Measurements from ENCODE around the gene SUSD5. TPM values are rescaled to one million over a fixed set of nuclear protein-coding genes. Genes with fewer than 3 reads are reported as not detected.
A peak's percentile ranks its signal among the peaks of the same experiment; 100 is the strongest.
"Not testable (repeated sequence)": the region's sequence is repeated elsewhere in the genome, so short reads cannot be mapped to it uniquely, and the experiment has no call there.

SUSD5 gene
- total RNA-seq, 1 experiment from 2014 or later = not detected

DNA sequence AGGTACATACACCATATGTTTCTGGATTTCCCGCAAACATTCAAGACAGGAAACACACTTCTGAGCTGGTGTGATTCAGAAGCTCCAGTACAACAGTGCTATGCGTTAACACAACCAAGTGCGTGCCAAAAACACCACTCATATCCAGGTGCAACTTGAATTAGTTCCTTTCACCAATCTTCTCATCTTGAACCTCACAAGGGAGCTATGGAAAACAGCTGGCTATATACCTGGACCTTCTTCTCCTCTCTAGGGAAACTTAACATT is 31.3 kb downstream of the SUSD5 start:
- H3K9ac ChIP-seq (ENCODE audit: low read length) = no peak overlapping the region
- no peak overlapping the region for H3K4me2 ChIP-seq (ENCODE audit: low read depth, low read length, poor library complexity, severe bottlenecking)
- H2AFZ ChIP-seq (ENCODE audit: low read length) = no peak overlapping the region
- H3K4me3 ChIP-seq (ENCODE audit: low read length) = no peak overlapping the region
- no peak overlapping the region for H3K27ac ChIP-seq (ENCODE audit: low read length)
- no peaks in the 10 kb centered on the region for H3K9me3 ChIP-seq (ENCODE audit: low read length)
- no peaks in the 10 kb centered on the region for H3K9me2 ChIP-seq (replicated peaks; ENCODE audit: insufficient read depth, low read length)
- no peak for DNase-seq
- H3K36me3 ChIP-seq (ENCODE audit: insufficient read depth, low read length) = no peaks in the 10 kb centered on the region
- no peaks in the 10 kb centered on the region for H4K20me1 ChIP-seq (ENCODE audit: insufficient read depth, low read depth, low read length)
- no peaks in the 10 kb centered on the region for H3K79me2 ChIP-seq (ENCODE audit: low read length)
- H3K27me3 ChIP-seq (ENCODE audit: low read length) = no peaks in the 10 kb centered on the region
- H3K4me1 ChIP-seq (ENCODE audit: low read length) = no peaks in the 10 kb centered on the region

DNA sequence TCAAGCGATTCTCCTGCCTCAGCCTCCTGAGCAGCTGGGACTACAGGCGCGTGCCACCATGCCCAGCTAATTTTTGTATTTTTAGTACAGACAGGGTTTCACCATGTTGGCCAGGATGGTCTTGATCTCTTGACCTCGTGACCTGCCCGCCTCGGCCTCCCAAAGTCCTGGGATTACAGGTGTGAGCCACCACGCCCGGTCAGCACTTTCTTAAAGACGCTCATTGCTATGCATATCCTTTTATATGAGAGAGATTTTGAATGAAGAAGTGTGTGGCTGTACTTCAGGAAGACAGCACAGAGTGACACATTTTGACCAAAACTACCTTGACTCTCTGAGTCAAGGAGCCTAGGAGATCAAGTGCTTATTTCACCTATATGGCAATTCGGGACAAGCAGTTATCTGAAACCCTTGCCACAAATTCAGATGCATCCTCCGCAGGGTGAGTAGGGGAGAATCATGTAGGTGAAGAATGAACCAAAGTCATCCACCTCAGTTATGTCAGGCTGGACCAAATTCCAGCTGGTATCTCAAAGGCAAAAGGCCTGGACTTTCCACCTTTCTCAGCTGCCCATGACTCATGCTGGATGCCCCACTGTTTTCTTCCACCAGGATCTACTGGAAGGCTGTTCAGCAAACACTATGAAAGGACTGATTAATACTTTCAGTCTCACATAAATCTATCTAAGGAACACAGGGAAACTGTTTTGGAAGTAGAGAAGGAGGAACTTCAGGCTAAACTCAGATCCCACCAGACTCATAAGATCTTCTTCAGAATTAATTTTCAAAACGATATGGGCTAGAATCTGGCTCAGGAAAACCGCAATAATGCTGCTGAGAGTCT is 31.9 kb downstream of the SUSD5 start:
- no peaks in the 10 kb centered on the region for H3K79me2 ChIP-seq (ENCODE audit: low read length)
- no peak overlapping the region for H3K4me2 ChIP-seq (ENCODE audit: low read depth, low read length, poor library complexity, severe bottlenecking)
- H3K27ac ChIP-seq (ENCODE audit: low read length) = no peak overlapping the region
- no peak overlapping the region for H3K4me3 ChIP-seq (ENCODE audit: low read length)
- no peak overlapping the region for H2AFZ ChIP-seq (ENCODE audit: low read length)
- H3K9ac ChIP-seq (ENCODE audit: low read length) = no peak overlapping the region
- no peak for DNase-seq
- H3K4me1 ChIP-seq (ENCODE audit: low read length) = no peaks in the 10 kb centered on the region
- no peaks in the 10 kb centered on the region for H3K9me2 ChIP-seq (replicated peaks; ENCODE audit: insufficient read depth, low read length)
- H3K36me3 ChIP-seq (ENCODE audit: insufficient read depth, low read length) = no peaks in the 10 kb centered on the region
- H3K9me3 ChIP-seq (ENCODE audit: low read length) = no peaks in the 10 kb centered on the region
- no peaks in the 10 kb centered on the region for H4K20me1 ChIP-seq (ENCODE audit: insufficient read depth, low read depth, low read length)
- no peaks in the 10 kb centered on the region for H3K27me3 ChIP-seq (ENCODE audit: low read length)

DNA sequence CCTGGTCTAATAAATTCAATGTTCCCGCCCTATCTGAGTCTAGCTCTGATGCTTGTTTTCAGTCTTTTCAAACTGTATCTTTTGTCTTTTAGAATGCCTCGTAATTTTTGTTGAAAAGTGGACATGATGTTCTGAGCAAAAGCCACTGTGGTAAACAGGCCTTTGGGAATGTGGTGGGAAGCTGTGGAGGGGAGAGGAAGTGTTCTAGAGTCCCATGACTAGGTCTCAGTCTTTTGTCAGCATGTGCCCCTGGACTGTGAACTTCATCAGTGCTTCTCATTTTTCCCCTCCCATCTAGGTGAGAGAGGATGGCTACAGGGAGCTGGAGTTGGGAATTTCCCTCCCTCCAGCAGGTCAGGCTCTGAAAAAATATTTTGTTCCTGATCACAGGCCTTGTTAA is 33.7 kb downstream of the SUSD5 start:
- Histone ChIP-seq H4K20me1 (ENCODE audit: insufficient read depth, low read depth, low read length) (no peaks in the 10 kb centered on the region), H2AFZ (ENCODE audit: low read length) (no peak overlapping the region)

DNA sequence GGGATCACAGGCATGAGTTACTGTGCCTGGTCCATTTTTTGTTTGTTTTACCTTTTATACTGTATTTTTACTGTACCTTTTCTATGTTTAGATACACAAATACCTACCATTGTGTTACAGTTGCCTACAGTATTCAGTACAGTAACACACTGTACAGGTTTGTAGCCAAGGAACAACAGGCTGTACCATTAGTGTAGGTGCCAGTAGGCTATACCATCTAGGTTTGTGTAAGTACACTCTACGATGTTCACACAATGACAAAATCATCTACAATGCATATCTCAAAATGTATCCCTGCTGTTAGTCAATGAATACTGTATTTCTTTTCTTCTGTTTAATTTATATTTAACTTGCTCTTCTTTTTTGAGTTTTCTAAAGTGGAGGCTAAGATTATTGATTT is 37.0 kb downstream of the SUSD5 start:
- H3K4me2 ChIP-seq (ENCODE audit: low read depth, low read length, poor library complexity, severe bottlenecking); H3K4me1 ChIP-seq (ENCODE audit: low read length); H2AFZ ChIP-seq (ENCODE audit: low read length); DNase-seq; H3K4me3 ChIP-seq (ENCODE audit: low read length); H3K9ac ChIP-seq (ENCODE audit: low read length); H3K27ac ChIP-seq (ENCODE audit: low read length); H3K9me3 ChIP-seq (ENCODE audit: low read length); H3K9me2 ChIP-seq (replicated peaks; ENCODE audit: insufficient read depth, low read length); H3K79me2 ChIP-seq (ENCODE audit: low read length); H4K20me1 ChIP-seq (ENCODE audit: insufficient read depth, low read depth, low read length); H3K36me3 ChIP-seq (ENCODE audit: insufficient read depth, low read length); H3K27me3 ChIP-seq (ENCODE audit: low read length): not testable (repeated sequence)

More for the DNA sequence above, 33.7 kb downstream of the SUSD5 start:
- Histone ChIP-seq H3K79me2 (ENCODE audit: low read length) (no peaks in the 10 kb centered on the region), H3K27ac (ENCODE audit: low read length) (no peak overlapping the region), H3K9me3 (ENCODE audit: low read length) (no peaks in the 10 kb centered on the region), H3K36me3 (ENCODE audit: insufficient read depth, low read length) (no peaks in the 10 kb centered on the region), H3K4me3 (ENCODE audit: low read length) (no peak overlapping the region), H3K27me3 (ENCODE audit: low read length) (no peaks in the 10 kb centered on the region), H3K9me2 (replicated peaks; ENCODE audit: insufficient read depth, low read length) (no peaks in the 10 kb centered on the region), H3K4me1 (ENCODE audit: low read length) (no peaks in the 10 kb centered on the region), H3K9ac (ENCODE audit: low read length) (no peak overlapping the region), H3K4me2 (ENCODE audit: low read depth, low read length, poor library complexity, severe bottlenecking) (no peak overlapping the region)
- DNase-seq = no peak

GRCh38 chr3:33181229-33181628 is 37.4 kb downstream of the SUSD5 start:
- Histone ChIP-seq H3K4me3 (ENCODE audit: low read length) (no peak overlapping the region), H3K9me3 (ENCODE audit: low read length) (no peaks in the 10 kb centered on the region), H3K9me2 (replicated peaks; ENCODE audit: insufficient read depth, low read length) (no peaks in the 10 kb centered on the region), H3K4me2 (ENCODE audit: low read depth, low read length, poor library complexity, severe bottlenecking) (no peak overlapping the region), H2AFZ (ENCODE audit: low read length) (no peak overlapping the region), H3K27ac (ENCODE audit: low read length) (no peak overlapping the region), H3K36me3 (ENCODE audit: insufficient read depth, low read length) (no peaks in the 10 kb centered on the region), H4K20me1 (ENCODE audit: insufficient read depth, low read depth, low read length) (no peaks in the 10 kb centered on the region), H3K9ac (ENCODE audit: low read length) (no peak overlapping the region), H3K27me3 (ENCODE audit: low read length) (no peaks in the 10 kb centered on the region), H3K4me1 (ENCODE audit: low read length) (no peaks in the 10 kb centered on the region), H3K79me2 (ENCODE audit: low read length) (no peaks in the 10 kb centered on the region)
- no peak for DNase-seq

GRCh38 chr3:33179132-33179531 is 39.5 kb downstream of the SUSD5 start:
- H3K79me2 ChIP-seq (ENCODE audit: low read length) = no peaks in the 10 kb centered on the region
- no peak overlapping the region for H3K9ac ChIP-seq (ENCODE audit: low read length)

GRCh38 chr3:33174711-33175414 is 43.7 kb downstream of the SUSD5 start:
- H2AFZ ChIP-seq (ENCODE audit: low read length) = no peak overlapping the region
- no peaks in the 10 kb centered on the region for H3K79me2 ChIP-seq (ENCODE audit: low read length)
- no peaks in the 10 kb centered on the region for H3K4me1 ChIP-seq (ENCODE audit: low read length)
- no peaks in the 10 kb centered on the region for H3K9me3 ChIP-seq (ENCODE audit: low read length)
- no peaks in the 10 kb centered on the region for H4K20me1 ChIP-seq (ENCODE audit: insufficient read depth, low read depth, low read length)
- no peaks in the 10 kb centered on the region for H3K9me2 ChIP-seq (replicated peaks; ENCODE audit: insufficient read depth, low read length)
- H3K27ac ChIP-seq (ENCODE audit: low read length) = no peak overlapping the region
- no peak overlapping the region for H3K4me3 ChIP-seq (ENCODE audit: low read length)
- H3K9ac ChIP-seq (ENCODE audit: low read length) = no peak overlapping the region
- no peak overlapping the region for H3K4me2 ChIP-seq (ENCODE audit: low read depth, low read length, poor library complexity, severe bottlenecking)
- no peaks in the 10 kb centered on the region for H3K36me3 ChIP-seq (ENCODE audit: insufficient read depth, low read length)
- no peak for DNase-seq
- no peaks in the 10 kb centered on the region for H3K27me3 ChIP-seq (ENCODE audit: low read length)

More at GRCh38 chr3:33179132-33179531, 39.5 kb downstream of the SUSD5 start:
- Histone ChIP-seq H3K4me1 (ENCODE audit: low read length) (no peaks in the 10 kb centered on the region), H3K4me2 (ENCODE audit: low read depth, low read length, poor library complexity, severe bottlenecking) (peak overlapping the region; percentile 42), H3K36me3 (ENCODE audit: insufficient read depth, low read length) (no peaks in the 10 kb centered on the region), H2AFZ (ENCODE audit: low read length) (no peak overlapping the region), H3K9me2 (replicated peaks; ENCODE audit: insufficient read depth, low read length) (no peaks in the 10 kb centered on the region), H3K27me3 (ENCODE audit: low read length) (no peaks in the 10 kb centered on the region), H3K4me3 (ENCODE audit: low read length) (peak overlapping the region; percentile 28; the same call in 1 of the 2 replicates), H4K20me1 (ENCODE audit: insufficient read depth, low read depth, low read length) (no peaks in the 10 kb centered on the region), H3K9me3 (ENCODE audit: low read length) (no peaks in the 10 kb centered on the region), H3K27ac (ENCODE audit: low read length) (no peak overlapping the region)
- no peak for DNase-seq

DNA sequence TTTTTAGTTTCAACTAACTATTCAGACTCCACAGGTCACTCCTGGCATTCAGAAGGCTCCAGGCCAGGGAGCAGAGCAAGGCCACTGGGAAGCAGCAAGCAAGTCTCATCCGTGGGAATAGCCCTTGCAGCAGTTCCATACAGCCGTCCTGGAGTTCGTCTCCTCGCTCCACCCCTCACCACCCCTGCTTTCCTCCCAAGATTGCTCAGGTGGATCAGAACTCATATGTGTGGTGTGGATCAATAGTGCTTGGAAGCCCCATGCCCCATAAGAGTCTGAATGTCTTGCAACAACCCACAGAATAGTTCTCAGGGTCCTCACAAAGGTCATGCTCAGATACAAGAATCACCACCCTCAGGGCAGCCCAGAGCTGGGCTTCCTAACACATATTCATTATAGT is 44.5 kb downstream of the SUSD5 start:
- no peak overlapping the region for H2AFZ ChIP-seq (ENCODE audit: low read length)
- no peaks in the 10 kb centered on the region for H4K20me1 ChIP-seq (ENCODE audit: insufficient read depth, low read depth, low read length)
- no peaks in the 10 kb centered on the region for H3K27me3 ChIP-seq (ENCODE audit: low read length)
- no peaks in the 10 kb centered on the region for H3K36me3 ChIP-seq (ENCODE audit: insufficient read depth, low read length)
- no peak overlapping the region for H3K4me2 ChIP-seq (ENCODE audit: low read depth, low read length, poor library complexity, severe bottlenecking)
- H3K79me2 ChIP-seq (ENCODE audit: low read length) = no peaks in the 10 kb centered on the region
- no peaks in the 10 kb centered on the region for H3K9me3 ChIP-seq (ENCODE audit: low read length)
- no peak overlapping the region for H3K9ac ChIP-seq (ENCODE audit: low read length)
- no peaks in the 10 kb centered on the region for H3K4me1 ChIP-seq (ENCODE audit: low read length)
- H3K27ac ChIP-seq (ENCODE audit: low read length) = no peak overlapping the region
- H3K9me2 ChIP-seq (replicated peaks; ENCODE audit: insufficient read depth, low read length) = no peaks in the 10 kb centered on the region
- DNase-seq = no peak
- no peak overlapping the region for H3K4me3 ChIP-seq (ENCODE audit: low read length)
